ENCODE results near the gene OR4D2. TPM values are rescaled to one million over a fixed set of nuclear protein-coding genes. Genes with fewer than 3 reads are reported as not detected.

OR4D2 gene
- total RNA-seq, 2 experiments from 2014 or later = not detected

DNA sequence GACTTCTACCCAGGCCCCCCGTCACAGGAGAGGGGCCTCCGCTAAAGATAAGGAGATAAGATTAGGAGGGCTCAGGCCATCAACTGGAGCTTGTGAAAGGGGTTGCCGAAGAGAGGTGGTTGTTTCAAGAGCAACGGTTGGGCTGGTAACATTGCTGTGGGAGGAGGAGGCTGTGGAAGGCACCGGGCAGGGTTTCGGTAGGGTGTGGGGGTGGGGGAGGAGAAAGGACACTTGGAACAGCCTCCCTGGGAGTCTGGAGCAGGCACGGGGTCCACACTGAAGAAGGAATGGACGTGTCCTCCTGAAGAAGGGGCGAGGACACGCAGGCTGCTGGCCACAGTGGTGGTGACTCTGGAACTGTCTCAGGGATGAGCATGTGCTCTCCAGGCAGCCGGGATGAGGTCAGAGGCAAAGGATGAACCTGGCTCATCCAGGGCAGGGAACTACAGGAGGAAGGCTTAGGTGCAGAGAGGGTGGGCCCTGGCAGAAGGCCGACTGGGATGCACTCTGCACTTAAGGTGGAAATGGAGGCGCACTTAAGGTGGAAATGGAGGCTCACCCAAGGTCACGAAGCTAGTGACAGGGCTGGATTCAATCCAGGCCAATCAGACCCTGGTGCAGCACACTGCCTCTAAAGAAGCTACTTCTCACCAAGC is 24.6 kb downstream of the OR4D2 start:
- Histone ChIP-seq H3K4me3 (ENCODE audit: low read length) (no peak overlapping the region), H3K4me1 (ENCODE audit: insufficient read depth, low read length) (no peaks in the 10 kb centered on the region), H3K27ac (ENCODE audit: low read depth in 1 of 2, low read length in 2 of 2) (no peak overlapping the region), H3K9me3 (ENCODE audit: control insufficient read depth in 1 of 2, insufficient read depth in 1 of 2, low read length in 2 of 2) (no peaks in the 10 kb centered on the region), H3K36me3 (ENCODE audit: insufficient read depth, low read length) (no peaks in the 10 kb centered on the region), H3K27me3 (ENCODE audit: control insufficient read depth in 1 of 2, insufficient read depth in 2 of 2, low read length in 2 of 2) (peaks cover 5 to 8% of the 10 kb centered on the region in 2 experiments)
- Mint-ChIP-seq H3K27ac (no peak overlapping the region), H3K4me3 (no peak overlapping the region), H3K9me3 (no peaks in the 10 kb centered on the region), H3K36me3 (ENCODE audit: low read depth) (no peaks in the 10 kb centered on the region), H3K4me1 (ENCODE audit: low read depth) (no peaks in the 10 kb centered on the region), H3K27me3 (peaks cover 4% of the 10 kb centered on the region)
- ATAC-seq (ENCODE audit: poor library complexity) (no peak), DNase-seq (no peak)
- TF ChIP-seq, protein P1, sequence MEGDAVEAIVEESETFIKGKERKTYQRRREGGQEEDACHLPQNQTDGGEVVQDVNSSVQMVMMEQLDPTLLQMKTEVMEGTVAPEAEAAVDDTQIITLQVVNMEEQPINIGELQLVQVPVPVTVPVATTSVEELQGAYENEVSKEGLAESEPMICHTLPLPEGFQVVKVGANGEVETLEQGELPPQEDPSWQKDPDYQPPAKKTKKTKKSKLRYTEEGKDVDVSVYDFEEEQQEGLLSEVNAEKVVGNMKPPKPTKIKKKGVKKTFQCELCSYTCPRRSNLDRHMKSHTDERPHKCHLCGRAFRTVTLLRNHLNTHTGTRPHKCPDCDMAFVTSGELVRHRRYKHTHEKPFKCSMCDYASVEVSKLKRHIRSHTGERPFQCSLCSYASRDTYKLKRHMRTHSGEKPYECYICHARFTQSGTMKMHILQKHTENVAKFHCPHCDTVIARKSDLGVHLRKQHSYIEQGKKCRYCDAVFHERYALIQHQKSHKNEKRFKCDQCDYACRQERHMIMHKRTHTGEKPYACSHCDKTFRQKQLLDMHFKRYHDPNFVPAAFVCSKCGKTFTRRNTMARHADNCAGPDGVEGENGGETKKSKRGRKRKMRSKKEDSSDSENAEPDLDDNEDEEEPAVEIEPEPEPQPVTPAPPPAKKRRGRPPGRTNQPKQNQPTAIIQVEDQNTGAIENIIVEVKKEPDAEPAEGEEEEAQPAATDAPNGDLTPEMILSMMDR (IDR thresholded peaks at IDR 0.05) = no peak
- ChIA-PET POLR2A (no interaction called here), CTCF (no interaction called here)
- intact Hi-C loops (cut with DNase I, micrococcal nuclease) = no loop called here

DNA sequence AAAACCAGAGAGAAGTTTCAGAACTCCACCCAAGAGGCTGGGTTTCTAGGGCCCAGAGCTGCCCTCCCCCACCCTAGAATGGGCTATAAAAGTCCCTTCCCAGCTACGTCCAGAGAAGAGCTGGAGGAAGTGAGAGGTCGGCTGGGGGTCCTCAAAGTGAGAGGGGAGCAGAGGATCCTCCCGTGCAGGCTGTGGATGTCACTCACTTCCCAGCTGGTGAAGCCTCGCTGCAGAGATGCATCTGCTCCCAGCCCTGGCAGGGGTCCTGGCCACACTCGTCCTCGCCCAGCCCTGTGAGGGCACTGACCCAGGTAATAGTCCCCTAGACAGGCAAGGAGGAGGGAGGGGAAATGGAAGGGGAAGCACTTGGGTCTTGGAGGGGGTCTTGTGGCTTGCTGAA is 25.8 kb downstream of the OR4D2 start, which contains the start of gene EPX:
EPX (plus strand) TSS at position 115 of the 400 bp plus-strand sequence; CDS start at position 236, 121 bp downstream.
- ChIA-PET POLR2A (no interaction called here), CTCF (no interaction called here)
- H3K4me1 Mint-ChIP-seq (ENCODE audit: low read depth) = no peaks in the 10 kb centered on the region
- no peak for ATAC-seq (ENCODE audit: poor library complexity)
- H3K27me3 Mint-ChIP-seq = peaks cover 9% of the 10 kb centered on the region
- Histone ChIP-seq H3K4me3 (ENCODE audit: low read length) (no peak within 1 kb of the TSS), H3K4me1 (ENCODE audit: insufficient read depth, low read length) (no peaks in the 10 kb centered on the region), H3K36me3 (ENCODE audit: insufficient read depth, low read length) (no peaks in the 10 kb centered on the region), H3K27me3 (ENCODE audit: control insufficient read depth in 1 of 2, insufficient read depth in 2 of 2, low read length in 2 of 2) (peaks cover 8 to 15% of the 10 kb centered on the region in 2 experiments), H3K9me3 (ENCODE audit: control insufficient read depth in 1 of 2, insufficient read depth in 1 of 2, low read length in 2 of 2) (peaks cover 0 to 4% of the 10 kb centered on the region in 2 experiments), H3K27ac (ENCODE audit: low read depth in 1 of 2, low read length in 2 of 2) (no peak within 1 kb of the TSS)
- H3K27ac Mint-ChIP-seq = no peak within 1 kb of the TSS
- no peaks in the 10 kb centered on the region for H3K9me3 Mint-ChIP-seq
- no peak for DNase-seq
- intact Hi-C loops (cut with DNase I, micrococcal nuclease) = no loop called here
- no peak within 1 kb of the TSS for H3K4me3 Mint-ChIP-seq
- TF ChIP-seq, protein P1 (IDR thresholded peaks at IDR 0.05) = no peak
- no peaks in the 10 kb centered on the region for H3K36me3 Mint-ChIP-seq (ENCODE audit: low read depth)

DNA sequence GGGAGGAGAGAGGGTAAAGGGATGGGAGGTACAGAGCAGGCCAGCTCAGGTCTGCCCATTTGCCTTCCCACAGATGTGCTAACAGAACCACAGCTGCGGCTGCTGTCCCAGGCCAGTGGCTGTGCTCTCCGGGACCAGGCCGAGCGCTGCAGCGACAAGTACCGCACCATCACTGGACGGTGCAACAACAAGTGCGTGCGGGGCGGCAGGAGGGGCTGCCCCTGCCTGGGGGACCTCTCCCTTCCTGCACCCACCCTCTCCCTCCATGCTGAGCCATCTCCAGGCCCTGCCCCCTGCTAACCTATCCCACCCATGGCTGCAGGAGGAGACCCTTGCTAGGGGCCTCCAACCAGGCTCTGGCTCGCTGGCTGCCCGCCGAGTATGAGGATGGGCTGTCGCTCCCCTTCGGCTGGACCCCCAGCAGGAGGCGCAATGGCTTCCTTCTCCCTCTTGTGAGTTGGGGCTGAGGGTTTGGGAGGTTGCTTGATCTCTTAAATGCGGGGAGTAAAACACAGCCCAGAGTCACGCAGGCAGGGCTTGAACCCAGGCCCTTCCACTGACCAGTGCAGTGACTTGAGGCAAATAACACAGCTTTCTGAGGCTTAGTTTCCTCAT is 27.0 kb downstream of the OR4D2 start:
- ChIA-PET CTCF (no interaction called here), POLR2A (no interaction called here)
- Histone ChIP-seq H3K27me3 (ENCODE audit: control insufficient read depth in 1 of 2, insufficient read depth in 2 of 2, low read length in 2 of 2) (peaks cover 8 to 15% of the 10 kb centered on the region in 2 experiments), H3K4me1 (ENCODE audit: insufficient read depth, low read length) (no peaks in the 10 kb centered on the region), H3K4me3 (ENCODE audit: low read length) (no peak overlapping the region), H3K9me3 (ENCODE audit: control insufficient read depth in 1 of 2, insufficient read depth in 1 of 2, low read length in 2 of 2) (peaks cover 0 to 4% of the 10 kb centered on the region in 2 experiments), H3K27ac (ENCODE audit: low read depth in 1 of 2, low read length in 2 of 2) (no peak overlapping the region), H3K36me3 (ENCODE audit: insufficient read depth, low read length) (no peaks in the 10 kb centered on the region)
- H3K9me3 Mint-ChIP-seq = no peaks in the 10 kb centered on the region
- H3K27me3 Mint-ChIP-seq = peaks cover 18% of the 10 kb centered on the region
- H3K36me3 Mint-ChIP-seq (ENCODE audit: low read depth) = no peaks in the 10 kb centered on the region
- no peak overlapping the region for H3K4me3 Mint-ChIP-seq
- TF ChIP-seq, protein P1 (IDR thresholded peaks at IDR 0.05) = no peak
- no peak for DNase-seq
- no peak overlapping the region for H3K27ac Mint-ChIP-seq
- no peaks in the 10 kb centered on the region for H3K4me1 Mint-ChIP-seq (ENCODE audit: low read depth)
- ATAC-seq (ENCODE audit: poor library complexity) = no peak
- intact Hi-C loops (cut with DNase I, micrococcal nuclease) = no loop called here
